Stimulated activated CD4-positive, alpha-beta T cell treated with anti-CD3 and anti-CD28 coated beads, Interleukin-4, amount 100 ng/mL, for 24 hours (primary cell): ENCODE results near the gene ATP10B.
"Not testable (repeated sequence)": the region's sequence is repeated elsewhere in the genome, so short reads cannot be mapped to it uniquely, and the experiment has no call there.

ENCODE experiments used
- DNase-seq: peaks from one replicate; pipeline ENCODE4 v3.0.0-alpha.2; 2020

Gene ATP10B, protein sequence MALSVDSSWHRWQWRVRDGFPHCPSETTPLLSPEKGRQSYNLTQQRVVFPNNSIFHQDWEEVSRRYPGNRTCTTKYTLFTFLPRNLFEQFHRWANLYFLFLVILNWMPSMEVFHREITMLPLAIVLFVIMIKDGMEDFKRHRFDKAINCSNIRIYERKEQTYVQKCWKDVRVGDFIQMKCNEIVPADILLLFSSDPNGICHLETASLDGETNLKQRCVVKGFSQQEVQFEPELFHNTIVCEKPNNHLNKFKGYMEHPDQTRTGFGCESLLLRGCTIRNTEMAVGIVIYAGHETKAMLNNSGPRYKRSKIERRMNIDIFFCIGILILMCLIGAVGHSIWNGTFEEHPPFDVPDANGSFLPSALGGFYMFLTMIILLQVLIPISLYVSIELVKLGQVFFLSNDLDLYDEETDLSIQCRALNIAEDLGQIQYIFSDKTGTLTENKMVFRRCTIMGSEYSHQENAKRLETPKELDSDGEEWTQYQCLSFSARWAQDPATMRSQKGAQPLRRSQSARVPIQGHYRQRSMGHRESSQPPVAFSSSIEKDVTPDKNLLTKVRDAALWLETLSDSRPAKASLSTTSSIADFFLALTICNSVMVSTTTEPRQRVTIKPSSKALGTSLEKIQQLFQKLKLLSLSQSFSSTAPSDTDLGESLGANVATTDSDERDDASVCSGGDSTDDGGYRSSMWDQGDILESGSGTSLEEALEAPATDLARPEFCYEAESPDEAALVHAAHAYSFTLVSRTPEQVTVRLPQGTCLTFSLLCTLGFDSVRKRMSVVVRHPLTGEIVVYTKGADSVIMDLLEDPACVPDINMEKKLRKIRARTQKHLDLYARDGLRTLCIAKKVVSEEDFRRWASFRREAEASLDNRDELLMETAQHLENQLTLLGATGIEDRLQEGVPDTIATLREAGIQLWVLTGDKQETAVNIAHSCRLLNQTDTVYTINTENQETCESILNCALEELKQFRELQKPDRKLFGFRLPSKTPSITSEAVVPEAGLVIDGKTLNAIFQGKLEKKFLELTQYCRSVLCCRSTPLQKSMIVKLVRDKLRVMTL (N-terminal part only)

DNA sequence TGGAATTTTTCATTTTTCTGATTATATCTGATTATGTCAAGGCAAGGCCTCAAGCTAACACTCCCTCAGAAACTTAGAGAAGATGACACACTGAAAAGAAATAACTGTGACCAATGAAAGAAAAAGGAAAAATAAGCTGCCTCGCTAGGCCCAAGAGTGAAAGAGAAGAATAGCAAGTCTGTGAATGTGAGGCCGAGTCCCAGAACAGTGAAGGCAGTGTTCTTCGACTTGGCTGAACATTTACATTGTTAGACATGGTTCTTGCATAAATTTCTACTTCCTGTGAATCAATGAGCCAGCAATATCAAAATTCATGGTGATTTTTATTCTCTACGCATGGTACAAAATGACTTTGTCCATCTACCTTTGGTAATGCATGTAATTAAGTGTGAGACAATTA is at the start of gene ATP10B:
TSS of gene ATP10B (minus strand) at position 163 of the 400 bp plus-strand sequence. CDS start 164,137 bp downstream, outside the sequence.
- DNase-seq = no peak

DNA sequence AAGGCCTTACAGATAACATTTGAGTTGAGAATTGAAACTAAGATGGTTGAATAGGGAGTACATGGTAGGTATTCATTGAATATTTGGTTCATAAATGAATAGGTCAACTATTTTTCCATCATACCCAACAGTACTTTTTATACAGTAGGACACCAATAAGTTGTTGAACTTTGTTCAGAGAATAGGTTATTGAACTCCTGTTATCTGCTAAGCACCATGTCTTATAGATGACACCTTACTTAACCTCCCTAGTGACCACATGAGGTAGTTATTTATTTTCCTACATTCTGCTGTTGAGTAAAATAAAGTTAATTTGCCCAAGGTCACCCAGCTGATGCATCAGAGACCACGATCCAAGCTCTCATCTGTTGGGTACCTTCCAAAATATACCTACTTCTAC is 49.6 kb upstream of the ATP10B start:
- no peak for DNase-seq

DNA sequence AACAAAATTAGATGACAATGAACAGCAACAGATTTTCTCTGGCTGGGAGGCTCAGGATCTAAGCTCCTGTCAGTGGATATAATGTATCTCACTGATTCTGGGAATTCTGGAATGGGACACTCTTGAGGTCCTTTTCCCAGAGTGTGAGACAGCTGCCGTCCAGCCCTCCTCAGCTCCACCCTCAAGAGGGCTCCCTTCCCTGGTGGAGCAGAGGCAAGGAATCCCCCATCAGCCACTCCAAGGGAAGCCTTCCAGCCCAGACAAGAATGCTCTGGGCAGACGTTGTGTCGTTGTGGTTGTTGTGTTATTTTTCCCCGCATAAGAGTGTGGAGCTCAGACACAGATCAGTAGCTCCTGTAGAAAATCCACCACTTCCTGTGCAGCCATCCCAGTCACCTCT is 47.7 kb upstream of the ATP10B start:
- DNase-seq = no peak

DNA sequence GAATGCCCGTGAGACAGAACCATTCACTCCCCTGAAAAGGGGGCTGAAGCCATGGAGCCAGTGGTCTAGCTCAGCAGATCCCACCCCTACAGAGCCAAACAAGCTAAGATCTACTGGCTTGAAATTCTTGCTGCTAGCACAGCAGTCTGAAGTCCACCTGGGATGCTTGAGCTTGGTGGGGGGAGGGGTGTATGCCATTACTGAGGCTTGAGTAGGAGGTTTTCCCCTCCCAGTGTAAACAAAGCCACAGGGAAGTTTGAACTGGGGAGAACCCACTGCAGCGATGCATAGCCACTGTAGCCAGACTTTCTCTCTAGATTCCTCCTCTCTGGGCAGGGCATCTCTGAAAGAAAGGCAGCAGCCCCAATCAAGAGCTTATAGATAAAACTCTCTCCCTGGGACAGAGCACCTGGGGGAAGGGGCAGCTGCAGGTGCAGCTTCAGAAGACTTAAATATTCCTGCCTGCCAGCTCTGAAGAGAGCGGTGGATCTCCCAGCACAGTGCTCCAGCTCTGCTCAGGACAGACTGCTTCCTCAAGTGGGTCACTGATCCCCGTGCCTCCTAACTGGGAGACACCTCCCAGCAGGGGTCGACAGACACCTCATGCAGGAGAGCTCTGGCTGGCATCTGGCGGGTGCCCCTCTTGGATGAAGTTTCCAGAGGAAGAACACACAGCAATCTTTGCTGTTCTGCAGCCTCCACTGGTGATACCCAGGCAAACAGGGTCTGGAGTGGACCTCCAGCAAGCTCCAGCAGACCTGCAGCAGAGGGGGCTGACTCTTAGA is 41.4 kb upstream of the ATP10B start:
- DNase-seq = not testable (repeated sequence)

DNA sequence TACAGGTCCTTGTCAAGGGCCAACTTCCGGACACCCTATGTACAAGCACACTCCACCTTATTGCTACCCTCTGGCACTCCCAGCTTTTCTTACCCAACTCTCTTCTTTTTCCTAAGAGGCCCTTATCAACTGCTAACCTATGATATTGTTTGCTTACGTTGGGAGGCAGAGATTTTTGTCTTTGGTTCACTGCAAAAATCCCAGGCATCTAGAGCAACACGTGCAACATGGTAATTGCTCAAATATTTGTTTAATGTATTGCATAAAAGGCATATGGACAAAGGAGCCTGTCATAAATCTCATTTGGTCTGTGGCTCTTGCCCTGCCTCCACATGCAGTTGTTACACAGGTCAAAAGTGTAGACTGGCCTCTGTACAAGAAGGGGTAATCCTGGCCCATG is 35.8 kb upstream of the ATP10B start:
- no peak for DNase-seq

DNA sequence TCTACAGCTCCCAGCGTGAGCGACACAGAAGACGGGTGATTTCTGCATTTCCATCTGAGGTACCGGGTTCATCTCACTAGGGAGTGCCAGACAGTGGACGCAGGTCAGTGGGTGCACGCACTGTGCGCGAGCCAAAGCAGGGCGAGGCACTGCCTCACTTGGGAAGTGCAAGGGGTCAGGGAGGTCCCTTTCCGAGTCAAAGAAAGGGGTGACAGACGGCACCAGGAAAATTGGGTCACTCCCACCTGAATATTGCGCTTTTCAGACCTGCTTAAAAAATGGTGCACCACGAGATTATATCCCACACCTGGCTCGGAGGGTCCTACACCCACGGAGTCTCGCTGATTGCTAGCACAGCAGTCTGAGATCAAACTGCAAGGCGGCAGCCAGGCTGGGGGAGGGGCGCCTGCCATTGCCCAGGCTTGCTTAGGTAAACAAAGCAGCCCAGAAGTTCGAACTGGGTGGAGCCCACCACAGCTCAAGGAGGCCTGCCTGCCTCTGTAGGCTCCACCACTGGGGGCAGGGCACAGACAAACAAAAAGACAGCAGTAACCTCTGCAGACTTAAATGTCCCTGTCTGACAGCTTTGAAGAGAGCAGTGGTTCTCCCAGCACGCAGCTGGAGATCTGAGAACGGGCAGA is 21.7 kb upstream of the ATP10B start:
- DNase-seq = not testable (repeated sequence)

DNA sequence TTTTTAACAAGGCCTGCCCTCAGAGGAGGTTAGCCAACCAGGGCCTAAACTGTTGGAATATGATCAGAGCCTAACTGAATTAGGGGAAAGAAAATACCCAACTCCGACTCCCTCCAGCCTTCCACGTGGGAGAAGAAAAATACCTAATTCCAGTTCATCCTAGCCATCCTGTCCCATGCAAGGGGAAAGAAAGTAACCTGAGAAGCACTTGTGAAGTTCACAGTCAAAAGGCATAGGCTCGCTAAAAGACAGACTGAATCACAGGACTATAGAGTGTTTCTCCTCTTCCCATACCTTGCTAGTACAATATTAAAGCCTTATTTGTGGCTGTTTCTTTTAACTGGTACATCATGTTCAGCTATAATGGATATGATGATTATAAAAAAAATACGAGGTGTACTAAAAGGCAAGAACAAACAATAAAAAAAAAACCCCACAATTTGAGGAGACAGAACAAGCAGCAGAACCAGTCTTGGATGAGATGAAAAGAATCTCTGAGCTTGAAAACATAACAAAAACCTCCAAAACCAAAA is 18.0 kb upstream of the ATP10B start:
- DNase-seq = no peak

DNA sequence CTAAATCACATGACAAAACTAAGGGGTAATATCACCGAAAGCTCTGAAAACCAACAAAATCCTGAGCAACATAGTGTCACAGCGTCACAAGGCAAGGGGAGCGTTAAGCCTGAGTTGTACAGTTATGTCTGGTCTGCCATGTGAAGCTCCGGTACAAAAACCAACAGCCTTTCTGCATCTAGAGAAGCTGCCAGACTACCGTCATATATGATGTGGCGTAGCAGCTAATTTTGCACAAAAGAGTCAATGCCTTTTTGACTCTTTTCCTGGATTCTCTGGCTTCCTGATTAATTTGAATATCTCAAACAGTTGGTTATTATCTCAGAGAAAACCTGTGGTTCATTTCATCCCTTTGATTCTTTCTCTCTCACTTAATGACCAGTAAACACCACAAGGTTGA is 16.0 kb upstream of the ATP10B start:
- DNase-seq = no peak

DNA sequence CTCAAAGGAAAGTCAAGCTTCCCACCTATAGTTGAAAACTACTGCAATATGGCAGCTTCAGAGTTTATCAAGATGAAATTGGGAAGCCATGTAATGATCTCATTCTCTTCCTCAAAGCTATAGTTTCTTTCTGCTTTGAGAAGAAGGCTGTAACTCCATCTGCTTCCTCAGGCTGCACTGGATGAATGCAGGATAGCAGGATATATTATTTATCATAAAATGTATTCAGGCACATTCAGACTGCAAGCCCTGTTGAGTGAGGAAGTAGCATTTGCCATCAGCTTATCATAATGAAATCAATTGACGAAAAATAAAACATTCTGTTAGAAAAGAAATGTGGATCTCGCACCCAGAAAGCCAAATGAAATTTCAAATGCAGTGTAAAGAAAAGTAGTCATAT is 560 bp downstream of the ATP10B start:
- DNase-seq = no peak

DNA sequence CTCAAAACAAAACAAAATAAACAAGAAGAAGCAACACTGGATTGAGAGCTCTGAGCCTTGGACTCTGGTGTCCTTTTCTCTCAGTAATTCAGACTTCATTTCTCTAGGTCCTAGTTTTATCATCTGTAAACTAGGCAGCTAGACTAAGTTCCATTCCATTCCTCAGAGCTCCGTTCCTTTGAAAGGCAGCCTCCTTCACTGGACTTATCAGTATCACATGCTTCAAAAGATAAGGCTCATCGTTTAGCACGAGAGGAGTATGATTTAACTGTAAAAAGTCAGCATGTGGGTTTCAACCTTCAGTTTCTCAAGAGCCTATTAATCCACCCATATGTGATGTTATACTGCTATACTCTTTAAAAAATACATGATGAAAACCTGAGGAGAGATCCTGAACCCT is 1.6 kb downstream of the ATP10B start:
- no peak for DNase-seq

DNA sequence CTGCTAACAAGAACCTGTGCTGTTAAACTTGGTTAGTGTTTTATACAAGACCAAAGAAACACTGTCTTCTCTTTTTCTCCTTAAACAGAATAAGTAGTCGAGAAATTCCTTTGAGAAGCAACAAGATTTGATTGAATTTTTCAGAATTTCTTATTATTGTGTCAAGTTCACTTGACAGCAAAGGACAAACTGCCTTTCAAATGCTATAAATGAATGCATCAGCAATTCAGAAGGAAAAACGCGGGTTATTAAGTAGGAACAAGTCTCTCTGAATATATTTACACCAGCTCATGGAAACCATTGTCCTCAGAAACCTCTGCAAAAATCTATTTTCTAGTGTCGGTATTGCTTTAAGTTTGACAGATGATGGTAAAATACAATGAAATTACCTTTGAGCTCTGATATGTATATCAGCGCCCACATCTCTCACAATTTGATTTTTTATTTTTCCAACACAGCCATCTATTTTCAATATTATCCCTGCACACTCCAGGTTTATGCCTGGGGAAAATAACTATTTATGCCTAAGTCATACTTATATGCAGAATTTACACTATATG is 4.4 kb downstream of the ATP10B start:
- no peak for DNase-seq

DNA sequence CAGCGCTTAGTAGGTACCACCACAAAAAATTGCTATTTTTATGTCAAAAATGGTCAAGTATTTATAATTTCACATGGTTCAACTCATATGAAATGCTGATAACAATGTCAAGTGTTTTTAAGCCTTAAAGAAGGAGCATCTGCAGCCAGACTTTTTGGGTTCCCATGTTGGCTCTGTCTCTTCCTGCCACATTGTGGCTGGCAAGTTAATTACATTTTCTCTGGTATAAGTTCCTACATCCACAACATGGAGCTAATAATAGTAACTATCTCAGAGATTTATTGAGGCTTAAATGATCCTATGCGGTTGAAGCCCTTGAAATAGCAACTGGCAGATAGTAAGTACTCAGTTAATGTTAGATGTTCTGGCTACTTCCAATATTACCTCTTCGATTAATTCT is 5.4 kb downstream of the ATP10B start:
- no peak for DNase-seq

DNA sequence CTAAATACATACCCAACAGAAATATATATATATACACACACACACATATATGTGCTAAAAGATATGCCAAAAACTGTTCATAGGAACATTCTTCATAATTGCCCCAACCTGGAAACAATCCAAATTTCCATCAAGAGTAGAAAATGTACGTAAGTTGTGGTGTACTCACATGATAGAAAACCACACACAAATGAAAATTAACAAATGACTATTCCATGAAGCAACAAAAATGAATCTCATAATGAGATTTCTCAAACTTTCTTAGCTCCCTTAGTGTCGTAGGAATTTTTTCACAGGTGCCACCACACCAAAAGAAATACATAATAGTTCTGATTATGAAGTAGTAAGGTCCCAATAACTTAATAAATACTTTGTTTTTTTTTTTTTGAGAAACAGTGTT is 7.8 kb downstream of the ATP10B start:
- no peak for DNase-seq

DNA sequence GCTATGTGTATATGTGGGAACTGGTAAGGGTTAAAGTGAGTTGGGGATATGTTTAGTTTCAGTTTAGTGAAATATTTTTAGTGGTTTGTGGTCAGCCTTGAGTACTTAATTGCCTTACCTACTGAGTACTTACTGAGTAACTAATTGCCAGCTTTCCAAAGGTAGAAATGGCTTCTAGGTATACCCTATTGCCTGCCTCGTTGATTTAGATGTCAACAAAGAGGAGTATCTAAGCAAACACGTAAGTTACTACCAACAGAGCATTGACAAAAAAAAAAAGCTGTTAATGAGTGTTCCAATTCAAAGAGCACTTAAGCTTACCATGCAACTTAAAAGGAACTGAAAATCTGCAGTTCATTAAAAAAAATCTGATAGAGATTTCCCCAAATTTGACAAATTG is 8.8 kb downstream of the ATP10B start:
- no peak for DNase-seq

DNA sequence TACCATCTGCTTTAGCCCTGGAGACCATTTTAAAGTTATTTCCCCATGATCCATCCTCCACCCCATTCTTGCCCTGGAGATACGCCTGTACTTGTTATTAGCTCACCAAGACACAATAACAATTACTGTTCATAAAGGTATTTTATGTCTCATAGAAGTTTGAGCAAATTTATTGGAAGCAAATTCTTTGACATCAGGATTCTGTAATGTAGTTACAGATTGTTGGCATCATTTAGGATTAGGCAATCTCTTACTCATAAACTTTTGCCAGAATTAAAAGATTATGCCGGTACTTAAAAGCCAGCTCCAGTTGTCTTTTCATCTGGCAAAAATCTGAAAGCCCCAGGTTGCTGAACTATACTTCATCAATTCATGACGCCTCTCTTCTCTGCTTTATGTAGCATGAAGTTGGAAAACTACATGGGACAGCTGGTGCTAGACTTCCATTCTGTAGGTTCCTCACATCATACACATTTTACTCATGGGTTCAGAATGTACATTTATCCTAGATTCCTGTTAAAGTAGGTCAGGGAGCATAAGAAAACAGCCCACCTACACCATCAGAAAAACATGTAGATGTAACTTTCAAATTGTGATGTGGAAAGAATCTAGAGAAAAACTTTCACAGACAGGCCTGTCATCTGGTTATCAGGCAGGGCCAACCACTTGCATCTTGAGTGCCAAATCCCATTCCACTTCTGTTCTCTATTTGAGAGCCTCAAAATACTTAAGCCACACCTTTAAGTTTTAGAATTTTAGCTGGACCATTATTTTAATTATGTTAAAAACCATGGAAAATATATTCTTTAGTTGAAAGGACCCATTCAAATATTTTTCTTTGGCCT is 14.0 kb downstream of the ATP10B start:
- no peak for DNase-seq

DNA sequence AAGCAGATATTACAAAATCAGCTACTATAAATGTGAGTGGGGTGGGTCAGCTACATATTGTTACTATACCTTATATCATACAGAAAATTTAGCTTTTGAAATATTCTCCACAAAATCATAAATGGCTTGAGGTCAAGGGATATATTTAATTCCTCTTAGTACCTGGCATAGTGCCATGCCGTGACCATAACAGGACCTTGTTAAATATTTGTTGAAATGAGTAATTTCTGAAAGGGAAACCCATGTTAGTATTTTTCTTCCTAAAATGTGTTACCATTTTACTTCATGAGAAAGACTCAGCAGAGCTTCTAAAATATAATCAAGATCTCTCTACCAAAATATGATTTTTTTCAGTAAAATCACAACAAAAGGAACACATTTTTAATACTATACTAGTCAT is 14.8 kb downstream of the ATP10B start:
- no peak for DNase-seq

DNA sequence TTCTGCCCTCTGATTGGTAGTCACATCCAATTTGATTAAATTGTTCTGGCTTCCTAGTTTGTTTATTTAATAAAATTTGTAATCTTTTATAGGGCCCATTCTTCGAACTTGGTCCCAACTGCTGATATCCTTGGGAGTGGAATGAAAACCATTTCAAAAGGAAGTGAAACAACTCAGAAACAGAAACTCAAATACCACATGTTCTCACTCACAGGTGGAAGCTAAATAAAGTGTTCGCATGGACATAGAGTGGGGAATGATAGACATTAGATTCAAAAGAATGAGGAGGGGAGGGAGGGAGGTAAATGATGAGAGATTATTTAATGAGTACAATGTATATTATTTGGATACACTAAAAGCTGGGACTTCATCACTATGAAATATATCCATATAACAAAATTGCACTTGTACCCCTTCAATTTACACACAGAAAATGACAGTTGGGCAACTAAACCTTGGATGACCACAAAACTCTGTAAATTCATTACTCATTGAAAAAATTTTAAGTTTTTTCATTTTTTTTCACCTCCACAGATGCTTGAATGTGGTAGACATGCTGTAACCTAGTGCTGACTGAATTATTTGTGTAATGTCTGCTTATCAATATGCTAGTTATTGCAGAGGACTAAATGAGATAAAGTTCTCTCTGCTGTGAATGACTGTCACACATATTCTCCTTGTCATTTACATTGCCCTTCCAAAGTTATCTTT is 16.0 kb downstream of the ATP10B start:
- no peak for DNase-seq

DNA sequence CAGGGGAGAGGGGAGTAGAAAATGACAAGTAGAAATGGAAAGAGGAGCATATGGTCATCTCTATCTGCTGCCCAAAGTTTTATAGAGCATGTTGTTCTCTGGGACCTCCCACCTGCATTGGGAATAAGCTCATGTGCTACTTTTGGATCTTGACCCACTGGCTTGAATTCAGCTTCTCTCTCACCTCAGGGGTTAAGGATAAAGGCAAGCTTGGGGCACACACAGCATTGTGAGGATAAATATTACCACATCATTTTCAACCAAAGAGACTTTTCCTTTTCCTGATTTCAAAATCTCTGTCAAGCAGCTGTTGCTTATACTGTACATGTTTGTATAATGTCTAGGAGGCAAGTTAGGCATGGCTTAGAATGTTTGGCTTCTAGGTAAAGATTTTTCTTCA is 16.6 kb downstream of the ATP10B start:
- no peak for DNase-seq

DNA sequence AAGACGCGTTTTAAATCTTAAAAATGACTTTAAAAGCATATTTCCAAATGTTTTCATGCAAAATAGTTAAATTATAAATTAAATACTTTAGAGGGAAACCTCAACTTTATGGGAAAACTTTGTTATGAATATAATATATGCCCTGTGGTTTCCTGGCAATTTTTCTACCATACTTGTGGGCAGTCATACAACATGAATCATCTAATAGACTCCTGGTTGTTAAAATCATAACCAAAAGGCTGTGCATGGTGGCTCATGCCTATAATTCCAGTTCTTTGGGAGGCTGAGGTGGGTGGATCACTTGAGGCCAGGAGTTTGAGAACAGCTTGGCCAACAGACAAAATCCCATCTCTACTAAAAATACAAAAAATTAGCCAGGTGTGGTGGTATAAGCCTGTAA is 18.2 kb downstream of the ATP10B start:
- no peak for DNase-seq

DNA sequence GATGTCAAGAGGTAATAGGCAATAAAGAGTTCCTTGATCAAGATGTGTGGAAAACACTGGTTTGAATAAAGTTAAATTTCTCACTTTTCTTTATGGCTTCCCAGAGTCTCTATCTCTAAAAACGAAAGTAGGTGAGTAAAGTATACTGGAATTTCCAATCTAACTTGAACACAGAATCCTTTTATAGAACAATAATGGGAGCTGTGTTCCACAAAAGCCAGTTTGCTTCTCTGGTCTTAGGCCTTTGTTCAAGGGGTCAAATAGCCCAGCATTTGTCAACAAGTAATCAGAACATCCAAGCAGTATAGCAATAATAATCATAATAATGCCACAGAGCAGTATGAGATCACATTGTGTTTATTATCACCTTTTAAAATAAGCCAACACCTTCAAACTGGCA is 20.2 kb downstream of the ATP10B start:
- no peak for DNase-seq
